H1 (cell line): Measurements from ENCODE around the gene PRKAR2B. TPM values are rescaled to one million over a fixed set of nuclear protein-coding genes. Genes with fewer than 3 reads are reported as not detected.

ENCODE experiments used
- CHD7 ChIP-seq: fragments of 300-600 bp; sonication (generic); IDR thresholded peaks from 2 replicates; pipeline ENCODE4 v1.7.1; 2012; ENCODE audit warnings: low read length, moderate library complexity, mild to moderate bottlenecking, inconsistent platforms; ENCODE audit not compliant: insufficient replicate concordance
- CREB1 ChIP-seq: IDR thresholded peaks from 2 replicates; pipeline ENCODE4 v1.6.1; 2012; ENCODE audit warnings: inconsistent platforms
- CTCF ChIP-seq, 3 experiments: IDR thresholded peaks; 1 replicate in 2 of 3; 2 replicates in 1 of 3; pipeline versions ENCODE4 v1.5.1 to v1.6.1; 2011; ENCODE audit warnings: low read length in 3 of 3, mild to moderate bottlenecking in 3 of 3, inconsistent platforms in 2 of 3, low read depth in 1 of 3, moderate library complexity in 1 of 3; ENCODE audit not compliant: insufficient read depth in 1 of 3; ENCODE audit errors: control extremely low read depth in 1 of 3
- POLR2A ChIP-seq, 2 experiments: IDR thresholded peaks; 1 replicate in 1 of 2; 2 replicates in 1 of 2; pipeline ENCODE4 v1.6.1; 2011; ENCODE audit warnings: low read depth in 2 of 2, low read length in 2 of 2, mild to moderate bottlenecking in 2 of 2; ENCODE audit errors: control extremely low read depth in 1 of 2
- POU5F1 ChIP-seq: IDR thresholded peaks from 2 replicates; pipeline ENCODE4 v1.6.1; 2011; ENCODE audit warnings: low read depth, mild to moderate bottlenecking, low read length, moderate library complexity
- SP1 ChIP-seq: IDR thresholded peaks from 2 replicates; pipeline ENCODE4 v1.6.1; 2011; ENCODE audit warnings: low read depth, low read length
- YY1 ChIP-seq: IDR thresholded peaks from 2 replicates; pipeline ENCODE4 v1.6.1; 2011; ENCODE audit warnings: low read depth, mild to moderate bottlenecking, low read length
- polyA plus RNA-seq, 7 experiments: library from polyadenylated mRNA; depleted of rRNA in 3 of 7; stranded (reverse) in 5 of 7; unstranded in 2 of 7; fragments of >200 nt in 5 of 7; fragments of 200-250 nt in 2 of 7; gene quantifications; 1 replicate in 5 of 7; 2 replicates in 1 of 7; 4 replicates in 1 of 7; pipeline versions ENCODE4 v1.2.1 to v1.2.3, GENCODE V29; 2011 to 2013; ENCODE audit warnings: missing spikeins in 2 of 7, mixed read lengths in 2 of 7
- total RNA-seq: library from RNA; stranded (reverse); fragmentation: NEBNext Ultra II Directional; extraction: Animal tissue kit (Norgen Biotek cat#: 25700); gene quantifications from 2 replicates; pipeline ENCODE4 v1.2.1, GENCODE V29; 2021

PRKAR2B gene
- total and polyA plus RNA-seq, 2 of the 8 experiments (the other 6 are each of a cell fraction or from before 2014, with no cell fraction given) = 10.4 to 37.0 TPM

- TF ChIP-seq CHD7 = no peak
- no peak for TF ChIP-seq YY1
- TF ChIP-seq POU5F1 = no peak
- TF ChIP-seq POLR2A (IDR thresholded peaks at IDR 0.05; ENCODE audit: control extremely low read depth in 1 of 2, low read depth in 2 of 2, low read length in 2 of 2) = no peak
- no peak for TF ChIP-seq CREB1
- TF ChIP-seq CTCF (IDR thresholded peaks at IDR 0.05; ENCODE audit: control extremely low read depth in 1 of 3, insufficient read depth in 1 of 3, low read depth in 1 of 3, low read length in 3 of 3) = no peak
- no peak for TF ChIP-seq SP1
- TF ChIP-seq, all 59 proteins: peak for 0
Measured at GRCh38 chr7:106994833-106995232, 49.7 kb upstream of the PRKAR2B start (continued).
